K562 (cell line): Measurements from ENCODE around the gene ARL6IP4.

Experiments
- ETV6 ChIP-seq, 3 experiments: fragments of 150-350 bp in 1 of 3; sonication (generic) in 1 of 3; formaldehyde crosslinking in 1 of 3; IDR thresholded peaks; 2 replicates each; pipeline versions ENCODE4 v1.6.1 to v1.8.0; 2014 to 2022; ENCODE audit warnings: borderline replicate concordance in 2 of 3, low read depth in 2 of 3, antibody characterized with exemption in 1 of 3, low read length in 1 of 3, mild to moderate bottlenecking in 1 of 3, missing genetic modification reagents in 1 of 3
- SP2 ChIP-seq: IDR thresholded peaks from 2 replicates; pipeline ENCODE4 v1.6.1; 2011; ENCODE audit warnings: mild to moderate bottlenecking, low read depth, low read length, moderate library complexity; ENCODE audit not compliant: poor library complexity, severe bottlenecking; ENCODE audit errors: extremely low read depth

GRCh38 chr12:122996188-122996601, 15.7 kb downstream of the ARL6IP4 start:
- TF ChIP-seq ETV6 (IDR thresholded peaks at IDR 0.05; ENCODE audit: borderline replicate concordance in 1 of 2, low read depth in 2 of 2, low read length in 1 of 2): no peak
- no peak for TF ChIP-seq ETV6 (CRISPR knock-in tag; IDR thresholded peaks at IDR 0.05; ENCODE audit: borderline replicate concordance)
- no peak for TF ChIP-seq SP2
